Glomerular visceral epithelial cell (primary cell): Measurements from ENCODE around the gene CXCL6.

Experiments
- DNase-seq: peaks from one replicate; pipeline ENCODE4 v3.0.0-alpha.2; 2016; ENCODE audit errors: extremely low spot score

The CXCL6 gene

GRCh38 chr4:73867783-73868182, 31.3 kb downstream of the CXCL6 start:
- peak; percentile 71 for DNase-seq

- peak; percentile 9 for DNase-seq
These were observed 32.0 kb downstream of the CXCL6 start for GRCh38 chr4:73868206-73869129.

GRCh38 chr4:73869130-73870055, 32.9 kb downstream of the CXCL6 start, which contains the start of gene CXCL1:
CXCL1 (plus strand) TSS chr4:73869393; CDS start chr4:73869471, 78 bp downstream.
- DNase-seq: peak; percentile 87

DNA sequence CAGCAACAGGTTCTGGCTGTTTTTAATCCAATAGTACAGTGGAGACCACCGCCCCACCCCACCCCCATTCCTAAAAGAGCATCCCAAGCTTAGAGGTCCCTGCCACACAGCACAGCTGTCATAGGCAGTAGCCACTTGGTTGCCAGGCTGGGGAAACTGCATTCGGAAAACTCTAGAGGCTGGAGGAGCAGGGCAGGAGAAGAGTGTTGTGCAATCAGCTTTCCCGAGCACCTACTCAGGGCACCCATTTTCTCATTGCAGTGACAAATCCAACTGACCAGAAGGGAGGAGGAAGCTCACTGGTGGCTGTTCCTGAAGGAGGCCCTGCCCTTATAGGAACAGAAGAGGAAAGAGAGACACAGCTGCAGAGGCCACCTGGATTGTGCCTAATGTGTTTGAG, 33.8 kb downstream of the CXCL6 start:
- peak; percentile 63 for DNase-seq

- peak; percentile 38 for DNase-seq
These were observed 34.3 kb downstream of the CXCL6 start for GRCh38 chr4:73870768-73871167.

- DNase-seq: peak; percentile 62
These were observed 35.2 kb downstream of the CXCL6 start for GRCh38 chr4:73871511-73872310.

DNA sequence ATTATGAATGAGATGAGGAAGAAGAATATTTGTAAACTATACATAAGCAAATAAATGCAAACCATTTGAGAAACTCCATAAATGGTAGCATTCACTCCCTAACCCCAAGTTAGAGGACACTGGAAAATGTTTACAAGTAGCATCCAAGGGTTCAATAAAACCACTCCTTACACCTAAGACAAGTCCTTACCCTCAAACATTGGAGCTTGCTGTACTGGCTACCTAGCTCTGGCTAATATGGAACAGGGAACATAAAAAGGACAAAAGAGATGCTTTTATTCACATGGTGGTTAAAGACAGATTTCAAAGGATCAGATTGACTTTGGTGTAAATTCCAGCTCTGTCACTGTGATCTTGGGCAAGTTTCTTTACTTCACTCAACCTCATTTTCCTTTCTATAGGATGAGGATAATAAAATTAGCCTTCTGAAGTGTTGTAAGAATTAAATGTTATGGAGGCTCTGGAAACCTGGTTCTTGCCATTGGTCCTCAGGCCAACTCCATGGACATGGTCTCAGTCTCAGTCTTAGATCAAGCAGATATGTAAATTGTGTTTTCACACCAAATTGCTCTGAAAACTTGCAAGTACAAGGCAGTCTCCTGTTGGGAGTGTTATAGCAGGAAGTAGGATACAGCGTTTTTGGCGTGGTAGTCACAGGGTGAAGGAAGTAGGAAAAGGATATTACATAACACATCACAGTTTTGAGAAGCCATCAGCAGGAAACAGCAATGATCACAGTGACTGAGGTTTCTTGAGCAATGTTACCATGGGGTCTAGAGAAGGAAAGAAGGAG, 36.0 kb downstream of the CXCL6 start:
- DNase-seq: peak; percentile 62

- DNase-seq: no peak
These were observed 37.9 kb downstream of the CXCL6 start for GRCh38 chr4:73874386-73874785.

- no peak for DNase-seq
These were observed 38.9 kb downstream of the CXCL6 start for GRCh38 chr4:73875401-73875800.

- peak; percentile 57 for DNase-seq
These were observed 46.8 kb downstream of the CXCL6 start for GRCh38 chr4:73883306-73883705.

GRCh38 chr4:73885574-73886267, 49.2 kb downstream of the CXCL6 start:
- peak; percentile 12 for DNase-seq
